Activated CD8-positive, alpha-beta T cell treated with anti-CD3 and anti-CD28 coated beads for 36 hours (primary cell): ENCODE measurements around the gene SEMA3B. TPM values are rescaled to one million over a fixed set of nuclear protein-coding genes. Genes with fewer than 3 reads are reported as not detected.

Experiments
- ATAC-seq: fragments of 200-7000 bp; cut with Tn5 transposase; one replicate; pipeline ENCODE4 v1.10.0; 2021; ENCODE audit warnings: mild to moderate bottlenecking, moderate library complexity
- CTCF ChIA-PET: fragments of 350-600 bp; sonication (Branson Sonifier 250); formaldehyde crosslinking; loops from one replicate; lab custom pipeline; 2021; ENCODE audit warnings: antibody characterized with exemption; lab: Charles Lee
- POLR2A ChIA-PET: fragments of 350-600 bp; sonication (Branson Sonifier 250); formaldehyde crosslinking; loops from one replicate; lab custom pipeline; 2021; ENCODE audit warnings: antibody characterized with exemption; lab: Charles Lee
- DNase-seq: peaks from one replicate; pipeline ENCODE4 v3.0.0-alpha.2; 2020
- H3K27ac Mint-ChIP-seq: one replicate; pipeline ENCODE4 v1.8.0; 2021; ENCODE audit warnings: mild to moderate bottlenecking, mixed read lengths
- H3K27me3 Mint-ChIP-seq: one replicate; pipeline ENCODE4 v1.8.0; 2021; ENCODE audit warnings: mixed read lengths
- H3K36me3 Mint-ChIP-seq: one replicate; pipeline ENCODE4 v1.8.0; 2021; ENCODE audit warnings: low read depth, mixed read lengths
- H3K4me1 Mint-ChIP-seq: one replicate; pipeline ENCODE4 v1.8.0; 2021; ENCODE audit warnings: low read depth, mixed read lengths
- H3K4me3 Mint-ChIP-seq: one replicate; pipeline ENCODE4 v1.8.0; 2021; ENCODE audit warnings: mild to moderate bottlenecking, moderate library complexity, mixed read lengths
- H3K9me3 Mint-ChIP-seq: one replicate; pipeline ENCODE4 v1.8.0; 2021; ENCODE audit warnings: mixed read lengths
- intact Hi-C: fragments of 100-400 bp; cut with micrococcal nuclease; formaldehyde crosslinking; loops from one replicate; pipeline ENCODE4 v1.10.0; 2022
- total RNA-seq, 2 experiments: library from RNA; stranded (reverse); gene quantifications; one replicate each; pipeline ENCODE4 v1.2.3, GENCODE V29; 2021
- TF ChIP-seq, protein P1 (sequence below): fragments of 200-600 bp; IDR thresholded peaks from one replicate; pipeline ENCODE4 v1.8.0; 2022; ENCODE audit warnings: antibody characterized with exemption, mild to moderate bottlenecking

SEMA3B gene
- total RNA-seq, 2 experiments from 2014 or later, result 1.6 to 2.3 TPM

- H3K27ac Mint-ChIP-seq, result no peak overlapping the region
- intact Hi-C loops, result no loop called here
- TF ChIP-seq, protein P1, sequence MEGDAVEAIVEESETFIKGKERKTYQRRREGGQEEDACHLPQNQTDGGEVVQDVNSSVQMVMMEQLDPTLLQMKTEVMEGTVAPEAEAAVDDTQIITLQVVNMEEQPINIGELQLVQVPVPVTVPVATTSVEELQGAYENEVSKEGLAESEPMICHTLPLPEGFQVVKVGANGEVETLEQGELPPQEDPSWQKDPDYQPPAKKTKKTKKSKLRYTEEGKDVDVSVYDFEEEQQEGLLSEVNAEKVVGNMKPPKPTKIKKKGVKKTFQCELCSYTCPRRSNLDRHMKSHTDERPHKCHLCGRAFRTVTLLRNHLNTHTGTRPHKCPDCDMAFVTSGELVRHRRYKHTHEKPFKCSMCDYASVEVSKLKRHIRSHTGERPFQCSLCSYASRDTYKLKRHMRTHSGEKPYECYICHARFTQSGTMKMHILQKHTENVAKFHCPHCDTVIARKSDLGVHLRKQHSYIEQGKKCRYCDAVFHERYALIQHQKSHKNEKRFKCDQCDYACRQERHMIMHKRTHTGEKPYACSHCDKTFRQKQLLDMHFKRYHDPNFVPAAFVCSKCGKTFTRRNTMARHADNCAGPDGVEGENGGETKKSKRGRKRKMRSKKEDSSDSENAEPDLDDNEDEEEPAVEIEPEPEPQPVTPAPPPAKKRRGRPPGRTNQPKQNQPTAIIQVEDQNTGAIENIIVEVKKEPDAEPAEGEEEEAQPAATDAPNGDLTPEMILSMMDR, result no peak
These were observed 47.4 kb upstream of the SEMA3B start for GRCh38 chr3:50221411-50222168.

GRCh38 chr3:50222169-50222528 is 46.8 kb upstream of the SEMA3B start:
- intact Hi-C loops, result no loop called here
- DNase-seq (no peak), ATAC-seq (no peak)
- no peaks in the 10 kb centered on the region for H3K36me3 Mint-ChIP-seq
- H3K9me3 Mint-ChIP-seq, result no peaks in the 10 kb centered on the region
- peaks cover 13% of the 10 kb centered on the region for H3K4me1 Mint-ChIP-seq
- CTCF ChIA-PET, result interaction anchor here (0.9 to 7.3 kb wide), 8 partner anchors 20 to 53 kb away, joined by 3 to 93 read pairs (median 4); no protein-coding TSS in a partner anchor
- TF ChIP-seq, protein P1, result no peak
- peaks cover 4% of the 10 kb centered on the region for H3K27me3 Mint-ChIP-seq
- H3K27ac Mint-ChIP-seq, result no peak overlapping the region
- POLR2A ChIA-PET, result no interaction called here
- no peak overlapping the region for H3K4me3 Mint-ChIP-seq

More at GRCh38 chr3:50221411-50222168, 47.4 kb upstream of the SEMA3B start:
- ATAC-seq (no peak), DNase-seq (peak; percentile 22)
- Mint-ChIP-seq H3K9me3 (no peaks in the 10 kb centered on the region), H3K27me3 (peaks cover 4% of the 10 kb centered on the region), H3K36me3 (no peaks in the 10 kb centered on the region), H3K4me1 (peaks cover 10% of the 10 kb centered on the region), H3K4me3 (no peak overlapping the region)
- CTCF ChIA-PET, result interaction anchor here (0.9 to 7.3 kb wide), 8 partner anchors 20 to 53 kb away, joined by 3 to 93 read pairs (median 4); no protein-coding TSS in a partner anchor
- POLR2A ChIA-PET, result interaction anchor here (1.1 to 1.5 kb wide), 3 partner anchors 27 to 127 kb away, joined by 3 to 6 read pairs (median 3); no protein-coding TSS in a partner anchor

DNA sequence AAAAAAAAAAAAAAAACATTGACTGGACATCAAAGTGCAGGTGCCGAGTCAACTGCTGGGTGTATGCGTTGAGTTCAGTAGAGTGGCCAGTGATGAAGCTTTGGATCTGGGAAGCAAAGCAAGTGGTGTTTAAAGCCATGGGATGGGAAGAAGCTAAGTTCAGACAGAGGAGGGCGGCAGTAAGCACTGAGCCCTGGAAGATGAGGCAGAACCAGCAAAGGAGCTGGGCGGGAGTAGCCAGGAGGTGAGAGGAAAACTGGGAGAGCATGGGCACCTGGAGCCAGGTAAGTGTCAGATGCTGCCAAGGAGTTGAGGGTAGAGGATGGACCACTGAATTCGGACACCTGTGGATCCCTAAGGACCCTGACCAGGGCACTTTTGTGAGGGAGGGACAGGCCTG is 44.3 kb upstream of the SEMA3B start:
- no peak overlapping the region for H3K4me3 Mint-ChIP-seq
- POLR2A ChIA-PET, result interaction anchor here (1.0 to 1.5 kb wide), 3 partner anchors 22 to 113 kb away, joined by 3 read pairs; no protein-coding TSS in a partner anchor
- intact Hi-C loops, result no loop called here
- H3K4me1 Mint-ChIP-seq, result peaks cover 23% of the 10 kb centered on the region
- peaks cover 4% of the 10 kb centered on the region for H3K27me3 Mint-ChIP-seq
- H3K27ac Mint-ChIP-seq, result no peak overlapping the region
- H3K9me3 Mint-ChIP-seq, result no peaks in the 10 kb centered on the region
- DNase-seq (no peak), ATAC-seq (no peak)
- no peaks in the 10 kb centered on the region for H3K36me3 Mint-ChIP-seq
- TF ChIP-seq, protein P1, result no peak
- CTCF ChIA-PET, result interaction anchor here (1.3 to 14.8 kb wide), 10 partner anchors 12 to 110 kb away, joined by 3 to 239 read pairs (median 8); partner anchors contain the start of genes GNAT1, HYAL3, IFRD2 and NAA80

DNA sequence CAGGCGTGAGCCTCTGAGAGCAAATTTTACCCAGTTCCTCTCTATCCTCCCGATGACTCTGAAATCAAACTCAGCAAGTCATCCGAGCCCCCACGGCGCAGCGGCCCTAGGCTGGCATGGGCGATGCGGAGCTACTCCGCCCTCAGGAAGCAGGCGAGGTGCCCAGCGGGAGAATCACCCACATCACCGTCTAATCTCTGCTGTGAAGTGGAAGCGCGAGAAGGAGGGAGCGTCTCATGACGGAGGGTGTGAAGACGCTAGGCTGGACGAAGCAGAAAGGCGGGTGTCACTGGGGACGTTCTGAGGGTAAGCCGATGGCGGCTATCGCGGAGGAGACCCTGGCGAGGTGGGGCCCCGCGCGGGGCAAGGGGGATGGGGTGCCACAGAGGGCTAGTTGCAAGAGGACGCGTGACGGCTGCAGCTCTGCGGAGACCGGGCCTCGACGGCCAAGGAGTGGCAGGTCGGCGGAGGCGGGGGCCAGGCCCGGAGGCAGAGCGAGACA is 42.0 kb upstream of the SEMA3B start:
- intact Hi-C loops, result loop anchor here (2.0 kb wide), 3 partner anchors 20 to 46 kb away; no protein-coding TSS in a partner anchor
- DNase-seq (peak; percentile 62), ATAC-seq (peak; percentile 29)
- no peaks in the 10 kb centered on the region for H3K9me3 Mint-ChIP-seq
- H3K4me1 Mint-ChIP-seq, result peaks cover 23% of the 10 kb centered on the region
- ChIA-PET CTCF (interaction anchor here (0.6 to 14.8 kb wide), 22 partner anchors 10 to 388 kb away, joined by 3 to 239 read pairs (median 6); partner anchors contain the start of genes GNAI2, GNAT1, IFRD2 and LSMEM2), POLR2A (interaction anchor here (1.0 to 3.4 kb wide), 15 partner anchors 10 to 111 kb away, joined by 3 to 21 read pairs (median 4); partner anchors contain the start of genes GNAI2, GNAT1 and HYAL2)
- H3K36me3 Mint-ChIP-seq, result no peaks in the 10 kb centered on the region
- peak overlapping the region; percentile 93 for H3K27ac Mint-ChIP-seq
- peaks cover 4% of the 10 kb centered on the region for H3K27me3 Mint-ChIP-seq
- peak overlapping the region; percentile 96 for H3K4me3 Mint-ChIP-seq
- TF ChIP-seq, protein P1, result no peak
